ENCODE measurements around the gene SH2D1A. TPM values are rescaled to one million over a fixed set of nuclear protein-coding genes. Genes with fewer than 3 reads are reported as not detected.

Gene SH2D1A
- total and polyA plus RNA-seq, 2 of the 4 experiments (the other 2 are of a cell fraction), result not detected

DNA sequence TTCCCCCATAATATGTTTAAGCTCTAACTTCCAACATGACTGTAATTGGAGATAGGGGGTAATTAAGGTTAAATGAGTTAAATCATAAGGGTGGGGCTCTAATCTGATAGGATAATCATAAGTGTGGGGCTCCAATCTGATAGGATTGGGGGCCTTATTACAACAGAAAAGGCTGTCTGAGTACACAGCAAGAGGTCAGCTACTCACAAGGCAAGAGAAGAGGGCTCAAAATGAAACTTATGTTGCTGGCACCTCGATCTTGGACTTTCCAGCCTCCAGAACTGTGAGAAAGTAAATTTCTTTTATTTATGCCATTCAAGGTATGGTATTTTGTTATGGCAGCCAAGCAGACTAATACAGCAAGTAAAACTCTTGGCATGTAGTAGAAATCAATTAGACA, 16.4 kb downstream of the SH2D1A start:
- Histone ChIP-seq H3K27ac (ENCODE audit: insufficient read depth, low read length) (no peak overlapping the region), H4K5ac (ENCODE audit: low read depth, low read length) (no peak overlapping the region), H2BK15ac (ENCODE audit: low read depth, low read length) (no peak overlapping the region), H4K91ac (ENCODE audit: insufficient read depth, low read depth, low read length) (no peak overlapping the region), H3K4me2 (ENCODE audit: low read depth, low read length) (no peak overlapping the region), H2BK20ac (ENCODE audit: low read depth, low read length) (no peak overlapping the region), H3K36me3 (ENCODE audit: control insufficient read depth, insufficient read depth, low read length) (no peaks in the 10 kb centered on the region), H3K9me1 (ENCODE audit: insufficient read depth, low read length) (no peaks in the 10 kb centered on the region), H2BK120ac (ENCODE audit: low read depth, low read length) (no peak overlapping the region), H2AFZ (replicated peaks; ENCODE audit: low read length, poor library complexity) (no peak overlapping the region), H3K4me1 (ENCODE audit: control insufficient read depth, insufficient read depth, low read length) (no peaks in the 10 kb centered on the region), H3K9me3 (ENCODE audit: control insufficient read depth, insufficient read depth, low read length) (no peaks in the 10 kb centered on the region), H3K4ac (ENCODE audit: low read depth, low read length) (no peak overlapping the region), H4K8ac (ENCODE audit: low read depth in 2 of 2, low read length in 2 of 2) (no peak overlapping the region), H3K79me1 (ENCODE audit: low read depth in 1 of 2, low read length in 2 of 2) (no peaks in the 10 kb centered on the region), H2AK9ac (replicated peaks; ENCODE audit: low read depth, low read length, poor library complexity) (no peak overlapping the region), H4K20me1 (ENCODE audit: insufficient read depth, low read length) (no peaks in the 10 kb centered on the region), H3K18ac (ENCODE audit: low read depth, low read length) (no peak overlapping the region), H3K27me3 (ENCODE audit: control insufficient read depth, insufficient read depth, low read length) (no peaks in the 10 kb centered on the region), H3K4me3 (ENCODE audit: insufficient read depth, low read depth, low read length) (no peak overlapping the region), H3K23ac (ENCODE audit: low read depth, low read length) (no peak overlapping the region), H3K9ac (ENCODE audit: low read depth, low read length) (no peak overlapping the region), H2AK5ac (ENCODE audit: low read depth, low read length) (no peak overlapping the region), H3K14ac (replicated peaks; ENCODE audit: low read depth, low read length) (no peak overlapping the region), H3K56ac (ENCODE audit: extremely low read depth, insufficient read depth, low read length) (no peak overlapping the region), H2BK5ac (ENCODE audit: low read depth, low read length, poor library complexity, severe bottlenecking) (no peak overlapping the region)
- intact Hi-C loops (cut with micrococcal nuclease), result no loop called here
- dilution Hi-C loops (cut with HindIII; ENCODE audit: low sequenced_read_pairs, unreplicated experiment), result no loop called here
- ATAC-seq (ENCODE audit: low read depth) (no peak), DNase-seq (no peak)
- no CpG with 5 or more reads among the region's 1 CpG for WGBS, 2 experiments (ENCODE audit: extremely low coverage in 2 of 2, insufficient read length in 1 of 2)
- CTCF ChIA-PET, result no interaction called here
- BruUV-seq (replicated peaks), result no TSS peak
- TF ChIP-seq NFE2L2 (IDR thresholded peaks at IDR 0.05; ENCODE audit: low read depth, low read length) (no peak), RAD21 (IDR thresholded peaks at IDR 0.05; ENCODE audit: low read length) (no peak), MAZ (IDR thresholded peaks at IDR 0.05; ENCODE audit: borderline replicate concordance, low read depth, low read length) (no peak), CHD1 (IDR thresholded peaks at IDR 0.05; ENCODE audit: low read depth, low read length) (no peak), RCOR1 (IDR thresholded peaks at IDR 0.05; ENCODE audit: insufficient replicate concordance, low read length) (no peak), POLR2A (IDR thresholded peaks at IDR 0.05; ENCODE audit: low read depth, low read length) (no peak), CEBPB (IDR thresholded peaks at IDR 0.05; ENCODE audit: low read depth, low read length) (no peak), MXI1 (IDR thresholded peaks at IDR 0.05; ENCODE audit: borderline replicate concordance, low read depth, low read length) (no peak), RFX5 (IDR thresholded peaks at IDR 0.05; ENCODE audit: low read depth, low read length) (no peak), BHLHE40 (IDR thresholded peaks at IDR 0.05; ENCODE audit: low read depth, low read length) (no peak), FOS (IDR thresholded peaks at IDR 0.05; ENCODE audit: low read depth, low read length) (no peak), MAFK (IDR thresholded peaks at IDR 0.05; ENCODE audit: low read depth, low read length) (no peak), SMC3 (IDR thresholded peaks at IDR 0.05; ENCODE audit: low read depth, low read length) (no peak)
- TF ChIP-seq, protein P1, sequence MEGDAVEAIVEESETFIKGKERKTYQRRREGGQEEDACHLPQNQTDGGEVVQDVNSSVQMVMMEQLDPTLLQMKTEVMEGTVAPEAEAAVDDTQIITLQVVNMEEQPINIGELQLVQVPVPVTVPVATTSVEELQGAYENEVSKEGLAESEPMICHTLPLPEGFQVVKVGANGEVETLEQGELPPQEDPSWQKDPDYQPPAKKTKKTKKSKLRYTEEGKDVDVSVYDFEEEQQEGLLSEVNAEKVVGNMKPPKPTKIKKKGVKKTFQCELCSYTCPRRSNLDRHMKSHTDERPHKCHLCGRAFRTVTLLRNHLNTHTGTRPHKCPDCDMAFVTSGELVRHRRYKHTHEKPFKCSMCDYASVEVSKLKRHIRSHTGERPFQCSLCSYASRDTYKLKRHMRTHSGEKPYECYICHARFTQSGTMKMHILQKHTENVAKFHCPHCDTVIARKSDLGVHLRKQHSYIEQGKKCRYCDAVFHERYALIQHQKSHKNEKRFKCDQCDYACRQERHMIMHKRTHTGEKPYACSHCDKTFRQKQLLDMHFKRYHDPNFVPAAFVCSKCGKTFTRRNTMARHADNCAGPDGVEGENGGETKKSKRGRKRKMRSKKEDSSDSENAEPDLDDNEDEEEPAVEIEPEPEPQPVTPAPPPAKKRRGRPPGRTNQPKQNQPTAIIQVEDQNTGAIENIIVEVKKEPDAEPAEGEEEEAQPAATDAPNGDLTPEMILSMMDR (conservative IDR thresholded peaks at IDR 0.05; ENCODE audit: low read depth, low read length), result no peak
- TF ChIP-seq, protein P2, sequence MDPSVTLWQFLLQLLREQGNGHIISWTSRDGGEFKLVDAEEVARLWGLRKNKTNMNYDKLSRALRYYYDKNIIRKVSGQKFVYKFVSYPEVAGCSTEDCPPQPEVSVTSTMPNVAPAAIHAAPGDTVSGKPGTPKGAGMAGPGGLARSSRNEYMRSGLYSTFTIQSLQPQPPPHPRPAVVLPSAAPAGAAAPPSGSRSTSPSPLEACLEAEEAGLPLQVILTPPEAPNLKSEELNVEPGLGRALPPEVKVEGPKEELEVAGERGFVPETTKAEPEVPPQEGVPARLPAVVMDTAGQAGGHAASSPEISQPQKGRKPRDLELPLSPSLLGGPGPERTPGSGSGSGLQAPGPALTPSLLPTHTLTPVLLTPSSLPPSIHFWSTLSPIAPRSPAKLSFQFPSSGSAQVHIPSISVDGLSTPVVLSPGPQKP (IDR thresholded peaks at IDR 0.05; ENCODE audit: borderline replicate concordance, low read depth, low read length), result no peak
- TF ChIP-seq, protein P3, sequence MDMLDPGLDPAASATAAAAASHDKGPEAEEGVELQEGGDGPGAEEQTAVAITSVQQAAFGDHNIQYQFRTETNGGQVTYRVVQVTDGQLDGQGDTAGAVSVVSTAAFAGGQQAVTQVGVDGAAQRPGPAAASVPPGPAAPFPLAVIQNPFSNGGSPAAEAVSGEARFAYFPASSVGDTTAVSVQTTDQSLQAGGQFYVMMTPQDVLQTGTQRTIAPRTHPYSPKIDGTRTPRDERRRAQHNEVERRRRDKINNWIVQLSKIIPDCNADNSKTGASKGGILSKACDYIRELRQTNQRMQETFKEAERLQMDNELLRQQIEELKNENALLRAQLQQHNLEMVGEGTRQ (IDR thresholded peaks at IDR 0.05; ENCODE audit: low read depth, low read length), result no peak
- in situ Hi-C loops (cut with MboI; ENCODE audit: low sequenced_read_pairs), result no loop called here
- POLR2A ChIA-PET (ENCODE audit: unreplicated experiment), result no interaction called here
